HG02798 (cell line): ENCODE results near the gene PTBP1.
"Not testable (repeated sequence)": the region's sequence is repeated elsewhere in the genome, so short reads cannot be mapped to it uniquely, and the experiment has no call there.

ENCODE experiments used
- ATAC-seq: cut with Tn5 transposase; IDR thresholded peaks from one replicate; pipeline ENCODE4 v1.9.1; 2021; ENCODE audit warnings: mild to moderate bottlenecking; ENCODE audit not compliant: unreplicated experiment, poor library complexity

PTBP1 gene

GRCh38 chr19:824885-825284 lies 27.6 kb downstream of the PTBP1 start:
- ATAC-seq, result no peak

GRCh38 chr19:825897-826644 lies 28.8 kb downstream of the PTBP1 start:
- ATAC-seq, result no peak

- no peak for ATAC-seq
Measured at GRCh38 chr19:827314-827709, 30.1 kb downstream of the PTBP1 start.

- ATAC-seq, result no peak
Measured at GRCh38 chr19:827710-828321, 30.6 kb downstream of the PTBP1 start, which contains the start of gene AZU1. AZU1 (plus strand) TSS chr19:827837; CDS start chr19:827847, 10 bp downstream.

GRCh38 chr19:829129-829758 lies 32.0 kb downstream of the PTBP1 start:
- ATAC-seq, result no peak

GRCh38 chr19:831407-832369 lies 34.4 kb downstream of the PTBP1 start:
- ATAC-seq, result no peak

- ATAC-seq, result no peak
Measured at GRCh38 chr19:834216-834615, 37.0 kb downstream of the PTBP1 start.

GRCh38 chr19:835210-835810 lies 38.1 kb downstream of the PTBP1 start:
- no peak for ATAC-seq

- ATAC-seq, result no peak
Measured at GRCh38 chr19:840519-841206, 43.4 kb downstream of the PTBP1 start, which contains the start of gene PRTN3. PRTN3 (plus strand) TSS chr19:840999; CDS start chr19:841009, 10 bp downstream.

- not testable (repeated sequence) for ATAC-seq
Measured at GRCh38 chr19:842802-843179, 45.5 kb downstream of the PTBP1 start.

- no peak for ATAC-seq
Measured at GRCh38 chr19:843180-843835, 46.1 kb downstream of the PTBP1 start.

- no peak for ATAC-seq
Measured at GRCh38 chr19:843836-844545, 46.7 kb downstream of the PTBP1 start.

GRCh38 chr19:844546-844971 lies 47.3 kb downstream of the PTBP1 start:
- no peak for ATAC-seq

- ATAC-seq, result no peak
Measured at GRCh38 chr19:845707-846521, 48.7 kb downstream of the PTBP1 start.

- ATAC-seq, result no peak
Measured at GRCh38 chr19:848386-848921, 51.2 kb downstream of the PTBP1 start.

GRCh38 chr19:849195-849594 lies 51.9 kb downstream of the PTBP1 start:
- ATAC-seq, result not testable (repeated sequence)
